ENCODE results near the gene YARS2.

The YARS2 gene

GRCh38 chr12:32706335-32707024 is 49.2 kb downstream of the YARS2 start:
- TF ChIP-seq YY1 (IDR thresholded peaks at IDR 0.05; ENCODE audit: low read depth) (no peak), TCF12 (IDR thresholded peaks at IDR 0.05; ENCODE audit: low read depth) (no peak), TEAD4 (IDR thresholded peaks at IDR 0.05) (no peak), USF1 (IDR thresholded peaks at IDR 0.05) (no peak), FOXM1 (IDR thresholded peaks at IDR 0.05; ENCODE audit: borderline replicate concordance, low read depth) (no peak), ZBTB7A (IDR thresholded peaks at IDR 0.05; ENCODE audit: low read depth) (no peak), REST (IDR thresholded peaks at IDR 0.05; ENCODE audit: low read depth) (no peak), TAF1 (IDR thresholded peaks at IDR 0.05; ENCODE audit: low read depth) (no peak), MAX (IDR thresholded peaks at IDR 0.05) (no peak), EP300 (IDR thresholded peaks at IDR 0.05; ENCODE audit: borderline replicate concordance) (no peak), EGR1 (IDR thresholded peaks at IDR 0.05) (no peak), CEBPB (IDR thresholded peaks at IDR 0.05) (no peak), NFIC (IDR thresholded peaks at IDR 0.05) (no peak), RAD21 (IDR thresholded peaks at IDR 0.05; ENCODE audit: low read depth) (no peak), CREB1 (IDR thresholded peaks at IDR 0.05; ENCODE audit: low read depth) (no peak)

- TF ChIP-seq TAF1 (IDR thresholded peaks at IDR 0.05; ENCODE audit: low read depth) (no peak), TCF12 (IDR thresholded peaks at IDR 0.05; ENCODE audit: low read depth) (no peak), NFIC (IDR thresholded peaks at IDR 0.05) (no peak), TEAD4 (IDR thresholded peaks at IDR 0.05) (no peak), REST (IDR thresholded peaks at IDR 0.05; ENCODE audit: low read depth) (no peak), CEBPB (IDR thresholded peaks at IDR 0.05) (no peak), ZBTB7A (IDR thresholded peaks at IDR 0.05; ENCODE audit: low read depth) (no peak), USF1 (IDR thresholded peaks at IDR 0.05) (no peak), EGR1 (IDR thresholded peaks at IDR 0.05) (no peak), EP300 (IDR thresholded peaks at IDR 0.05; ENCODE audit: borderline replicate concordance) (no peak), FOXM1 (IDR thresholded peaks at IDR 0.05; ENCODE audit: borderline replicate concordance, low read depth) (no peak), YY1 (IDR thresholded peaks at IDR 0.05; ENCODE audit: low read depth) (no peak), CREB1 (IDR thresholded peaks at IDR 0.05; ENCODE audit: low read depth) (no peak), MAX (IDR thresholded peaks at IDR 0.05) (no peak), RAD21 (IDR thresholded peaks at IDR 0.05; ENCODE audit: low read depth) (no peak)
Measured at GRCh38 chr12:32705783-32706182, 49.9 kb downstream of the YARS2 start.

- no peak for TF ChIP-seq CEBPB (IDR thresholded peaks at IDR 0.05)
- TF ChIP-seq TAF1 (IDR thresholded peaks at IDR 0.05; ENCODE audit: low read depth): no peak
- TF ChIP-seq NFIC (IDR thresholded peaks at IDR 0.05): no peak
- no peak for TF ChIP-seq RAD21 (IDR thresholded peaks at IDR 0.05; ENCODE audit: low read depth)
- no peak for TF ChIP-seq REST (IDR thresholded peaks at IDR 0.05; ENCODE audit: low read depth)
- TF ChIP-seq ZBTB7A (IDR thresholded peaks at IDR 0.05; ENCODE audit: low read depth): no peak
- TF ChIP-seq MAX (IDR thresholded peaks at IDR 0.05): no peak
- TF ChIP-seq EP300 (IDR thresholded peaks at IDR 0.05; ENCODE audit: borderline replicate concordance): no peak
- no peak for TF ChIP-seq CREB1 (IDR thresholded peaks at IDR 0.05; ENCODE audit: low read depth)
- TF ChIP-seq TEAD4 (IDR thresholded peaks at IDR 0.05): no peak
- no peak for TF ChIP-seq FOXM1 (IDR thresholded peaks at IDR 0.05; ENCODE audit: borderline replicate concordance, low read depth)
- no peak for TF ChIP-seq EGR1 (IDR thresholded peaks at IDR 0.05)
- no peak for TF ChIP-seq YY1 (IDR thresholded peaks at IDR 0.05; ENCODE audit: low read depth)
- TF ChIP-seq TCF12 (IDR thresholded peaks at IDR 0.05; ENCODE audit: low read depth): no peak
- TF ChIP-seq USF1 (IDR thresholded peaks at IDR 0.05): no peak
Measured at GRCh38 chr12:32702946-32703345, 52.8 kb downstream of the YARS2 start.
